ENCODE measurements around the gene HMCES. TPM values are rescaled to one million over a fixed set of nuclear protein-coding genes. Genes with fewer than 3 reads are reported as not detected.

The HMCES gene
- total and polyA plus RNA-seq, 2 of the 13 experiments (the other 11 are each of a cell fraction or from before 2014, with no cell fraction given): 16.1 to 37.5 TPM

GRCh38 chr3:129249284-129250065, 29.2 kb upstream of the HMCES start, which contains the start of gene COPG1:
TSS of gene COPG1 (plus strand) at chr3:129249606. CDS start at chr3:129249710, 104 bp downstream.
- DNase-seq (ENCODE audit: low spot score) (peak; percentile 81), ATAC-seq (peak; percentile 87), FAIRE-seq (peak; percentile 48)
- Histone ChIP-seq H3K36me3 (replicated peaks in 1 of 2; ENCODE audit: control insufficient read depth in 1 of 2, insufficient read depth in 2 of 2, low read length in 2 of 2) (peaks cover 13 to 25% of the 10 kb centered on the region in 2 experiments), H4K20me1 (ENCODE audit: insufficient read depth, low read length) (no peaks in the 10 kb centered on the region), H3K27me3 (ENCODE audit: control insufficient read depth in 1 of 2, insufficient read depth in 2 of 2, low read length in 2 of 2) (no peaks in the 10 kb centered on the region; a peak in 1 of 5 replicates), H3K79me2 (ENCODE audit: insufficient read depth, low read length) (peaks cover 37% of the 10 kb centered on the region), H3K4me3 (replicated peaks in 1 of 3; ENCODE audit: insufficient read depth in 1 of 3, low read depth in 2 of 3, low read length in 3 of 3) (peak within 1 kb of the TSS; percentile 72 to 99 (median 84)), H3K4me2 (ENCODE audit: low read depth, low read length) (peak within 1 kb of the TSS; percentile 95), H2AFZ (ENCODE audit: low read length) (peak within 1 kb of the TSS; percentile 83), H3K4me1 (ENCODE audit: insufficient read depth, low read length) (peaks cover 58% of the 10 kb centered on the region), H3K9ac (ENCODE audit: insufficient read depth, low read depth, low read length) (peak within 1 kb of the TSS; percentile 100), H3K9me3 (ENCODE audit: low read length) (no peaks in the 10 kb centered on the region), H3K27ac (ENCODE audit: extremely low read length, insufficient read depth, low read length) (peak within 1 kb of the TSS; percentile 93)
- intact Hi-C loops (cut with micrococcal nuclease; ENCODE audit: unreplicated experiment): loop anchor here (1.0 to 5.0 kb wide), 2 partner anchors 127 to 279 kb away; partner anchors contain the start of gene RAB43
- ChIA-PET POLR2A (interaction anchor here (0.6 to 2.2 kb wide), 25 partner anchors 8 to 197 kb away, joined by 3 to 22 read pairs (median 5); partner anchors contain the start of genes CNBP, HMCES and RAB43), CTCF (ENCODE audit: low intra/inter-chr PET ratio, low total read pairs) (no interaction called here)
- in situ Hi-C loops (cut with HindIII; ENCODE audit: extremely low pct_ligation_motif_present, low pct_unique_long_range_greater_than_20kb): loop anchor here (10.0 kb wide), 1 partner anchor 65 kb away; the partner anchor contains the start of gene CNBP
- TSS peak; percentile 76 for BruUV-seq (replicated peaks)
- 0% methylated on average over 4 of the region's 48 CpGs for WGBS (ENCODE audit: low lambda C conversion rate)
- TF ChIP-seq KIAA2018 (CRISPR knock-in tag; IDR thresholded peaks at IDR 0.05; ENCODE audit: borderline replicate concordance) (no peak), PCBP2 (optimal IDR thresholded peaks at IDR 0.05; ENCODE audit: low read depth, low read length, poor library complexity, severe bottlenecking) (no peak), HNF4A (CRISPR knock-in tag; IDR thresholded peaks at IDR 0.05) (0 out of 2 replicates have a peak, but pooled peaks have one; percentile 27), ZNF468 (CRISPR knock-in tag; IDR thresholded peaks at IDR 0.05) (no peak), NFAT5 (CRISPR knock-in tag; IDR thresholded peaks at IDR 0.05) (no peak), ZBTB46 (CRISPR knock-in tag; IDR thresholded peaks at IDR 0.05; ENCODE audit: borderline replicate concordance) (0 out of 2 replicates have a peak, but pooled peaks have one; percentile 22)
